HG02642 (cell line): ENCODE measurements around the gene GNA14.
"Not testable (repeated sequence)": the region's sequence is repeated elsewhere in the genome, so short reads cannot be mapped to it uniquely, and the experiment has no call there.

Experiments
- ATAC-seq: cut with Tn5 transposase; IDR thresholded peaks from one replicate; pipeline ENCODE4 v1.9.1; 2021; ENCODE audit warnings: mild to moderate bottlenecking; ENCODE audit not compliant: unreplicated experiment, poor library complexity

GNA14 gene

DNA sequence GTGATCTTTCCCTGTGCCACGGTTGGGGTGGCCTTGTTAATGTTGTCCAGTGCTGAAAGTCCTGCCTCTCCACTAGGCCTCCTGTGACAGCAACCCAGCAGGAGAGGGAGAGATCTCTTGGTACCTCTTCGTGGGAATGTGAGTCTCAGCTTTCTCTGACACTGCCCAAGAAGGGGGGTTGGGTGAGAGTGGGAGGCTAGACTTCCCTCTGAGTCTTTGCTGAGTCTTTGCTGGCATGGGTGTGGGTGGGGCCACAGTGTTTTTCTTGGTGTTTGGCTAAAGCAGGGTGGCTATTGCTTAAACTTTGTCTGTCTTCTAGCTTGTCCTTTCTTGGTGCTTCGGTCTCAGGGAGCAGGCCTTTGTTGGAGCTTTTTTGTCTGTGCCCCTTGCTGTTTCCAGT is 145.6 kb downstream of the GNA14 start:
- no peak for ATAC-seq

DNA sequence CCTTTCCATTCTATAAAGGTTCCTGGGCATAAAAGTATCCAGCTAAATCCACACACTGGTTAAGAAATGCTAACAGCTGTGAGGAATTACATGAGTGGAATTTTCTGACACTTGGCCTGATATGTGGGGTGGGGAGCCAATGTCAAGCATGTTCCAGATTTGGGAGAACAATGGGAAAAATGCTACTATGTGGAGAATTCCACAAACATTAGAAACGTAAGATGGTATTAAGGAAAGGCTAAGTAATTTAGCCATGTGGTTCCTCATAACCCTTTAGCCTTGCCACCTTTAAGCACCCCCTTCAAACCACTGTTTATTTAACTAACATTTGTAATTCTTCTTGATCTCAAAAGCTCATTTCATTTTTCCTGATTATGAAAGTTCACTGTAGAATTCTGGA is 149.2 kb downstream of the GNA14 start:
- no peak for ATAC-seq

DNA sequence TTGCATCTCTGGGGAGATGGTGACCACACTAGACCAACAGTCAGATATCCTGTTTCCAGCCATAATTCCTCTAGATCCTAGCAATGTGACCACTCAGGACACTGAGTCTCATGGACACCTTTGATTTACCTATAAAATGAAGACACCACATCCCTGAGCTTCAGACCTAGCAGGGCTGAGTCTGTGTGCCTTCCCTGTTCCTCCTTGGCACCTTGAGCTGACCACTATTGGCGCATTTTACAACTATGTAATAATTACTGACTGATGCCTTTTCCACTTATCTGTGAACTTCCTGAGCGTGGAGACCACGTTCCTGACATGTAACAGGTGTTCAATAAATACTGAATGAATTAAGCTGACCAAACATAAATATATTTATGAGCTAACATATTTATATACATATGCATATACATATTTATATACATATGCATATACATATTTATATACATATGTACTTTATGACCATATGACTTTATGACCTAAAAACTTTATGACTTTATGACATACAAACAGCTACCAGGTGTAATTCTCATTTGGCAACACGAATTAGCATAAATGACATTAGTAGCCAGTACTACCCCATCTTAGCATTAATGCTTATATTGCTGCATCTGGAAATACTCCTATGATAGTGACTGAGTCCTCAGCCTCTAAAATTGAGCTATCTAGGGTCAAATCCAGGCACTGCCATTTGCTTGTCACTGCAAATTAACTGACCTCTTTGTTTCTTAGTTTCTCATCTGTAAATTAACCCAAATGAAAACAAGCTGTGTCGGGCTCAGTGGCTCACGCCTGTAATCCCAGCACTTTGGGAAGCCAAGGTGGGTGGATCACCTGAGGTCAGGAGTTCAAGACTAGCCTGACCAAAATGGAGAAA is 150.6 kb downstream of the GNA14 start:
- no peak for ATAC-seq

DNA sequence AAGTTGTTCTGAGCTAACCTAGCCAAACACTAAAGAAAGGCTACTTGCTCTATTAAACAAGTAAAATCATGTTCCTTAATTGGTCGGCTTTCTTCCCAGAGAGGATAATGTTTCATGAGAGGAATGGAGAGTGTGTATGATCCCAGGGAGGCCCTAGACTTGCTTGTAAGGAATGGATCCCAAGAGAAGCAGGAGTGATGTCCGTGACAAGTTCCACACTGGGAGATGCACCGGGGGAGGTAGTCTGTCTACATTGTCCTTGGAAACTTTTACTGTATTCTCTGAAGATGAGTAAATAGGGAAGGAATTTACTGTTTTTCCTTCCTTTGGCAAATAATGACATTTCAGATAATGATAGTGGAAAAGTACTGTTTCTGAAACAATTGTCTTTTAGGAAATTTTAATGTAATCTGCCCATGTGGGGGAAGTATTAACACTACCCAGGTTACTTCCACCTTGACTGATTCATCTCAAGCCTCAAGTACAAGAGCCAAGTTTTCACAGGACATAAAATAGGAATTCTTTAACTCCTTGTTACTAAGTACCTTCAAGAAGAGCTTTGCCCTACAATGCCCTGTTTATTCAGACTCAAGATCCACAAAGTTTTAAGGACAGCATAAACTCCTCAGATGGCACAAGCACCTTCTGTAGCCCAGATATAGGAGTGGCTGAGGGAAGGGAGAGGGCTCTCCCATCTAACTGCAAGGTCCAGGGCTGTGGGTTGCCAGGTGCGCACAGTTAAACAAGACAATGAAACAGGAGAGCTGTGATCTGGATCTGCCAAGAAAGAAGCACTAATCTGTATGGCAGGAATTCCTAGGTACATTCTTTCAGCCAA is 152.1 kb downstream of the GNA14 start:
- no peak for ATAC-seq

DNA sequence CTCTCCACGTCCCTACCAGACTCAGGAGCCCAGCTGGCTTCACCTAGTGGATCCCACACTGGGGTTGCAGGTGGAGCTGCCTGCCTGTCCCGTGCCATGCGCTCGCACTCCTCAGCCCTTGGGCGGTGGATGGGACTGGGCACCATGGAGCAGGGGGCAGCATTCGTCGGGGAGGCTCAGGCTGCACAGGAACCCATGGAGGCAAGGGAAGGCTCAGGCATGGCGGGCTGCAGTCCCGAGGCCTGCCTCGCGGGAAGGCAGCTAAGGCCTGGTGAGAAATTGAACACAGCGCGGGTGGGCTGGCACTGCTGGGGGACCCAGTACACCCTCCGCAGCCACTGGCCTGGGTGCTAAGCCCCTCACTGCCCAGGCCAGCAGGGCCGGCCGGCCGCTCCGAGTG is 157.8 kb downstream of the GNA14 start:
- not testable (repeated sequence) for ATAC-seq

- not testable (repeated sequence) for ATAC-seq
Observed at GRCh38 chr9:77489405-77490163, 158.5 kb downstream of the GNA14 start.

- ATAC-seq: no peak
Observed at GRCh38 chr9:77488439-77489126, 159.5 kb downstream of the GNA14 start.

GRCh38 chr9:77486968-77487367 is 161.2 kb downstream of the GNA14 start:
- ATAC-seq: no peak

- ATAC-seq: no peak
Observed at GRCh38 chr9:77486463-77486862, 161.7 kb downstream of the GNA14 start.

GRCh38 chr9:77475641-77476473 is 172.3 kb downstream of the GNA14 start:
- ATAC-seq: peak; percentile 96

- no peak for ATAC-seq
Observed at GRCh38 chr9:77474936-77475335, 173.2 kb downstream of the GNA14 start.

- no peak for ATAC-seq
Observed at GRCh38 chr9:77472646-77473045, 175.5 kb downstream of the GNA14 start.

GRCh38 chr9:77471572-77471971 is 176.6 kb downstream of the GNA14 start:
- no peak for ATAC-seq

GRCh38 chr9:77469515-77470231 is 178.4 kb downstream of the GNA14 start:
- no peak for ATAC-seq

- no peak for ATAC-seq
Observed at GRCh38 chr9:77464661-77465060, 183.5 kb downstream of the GNA14 start.

- ATAC-seq: no peak
Observed at GRCh38 chr9:77463151-77463550, 185.0 kb downstream of the GNA14 start.

GRCh38 chr9:77462066-77462465 is 186.1 kb downstream of the GNA14 start:
- no peak for ATAC-seq

DNA sequence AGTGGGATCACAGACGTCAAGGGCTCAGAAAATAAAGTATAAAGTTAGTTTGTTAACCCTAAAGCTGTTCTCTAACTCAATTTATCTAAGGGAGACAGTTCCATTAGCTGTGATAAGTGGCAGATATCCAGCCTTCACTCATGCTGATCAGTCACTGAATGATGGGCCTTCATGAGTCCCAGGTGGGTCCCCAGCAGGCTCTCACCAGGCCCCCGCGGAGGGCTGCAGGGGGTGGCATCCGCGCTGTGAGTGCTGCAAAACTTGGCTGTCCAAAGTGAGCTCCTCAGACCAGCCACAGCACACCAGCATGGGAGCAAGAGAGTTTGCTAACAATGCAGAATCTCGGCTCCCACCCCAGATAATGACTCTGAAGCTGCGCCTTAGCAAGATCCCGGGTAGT is 187.2 kb downstream of the GNA14 start:
- ATAC-seq: no peak
